Measurements from ENCODE around the gene NAA35. TPM values are rescaled to one million over a fixed set of nuclear protein-coding genes. Genes with fewer than 3 reads are reported as not detected.

Gene NAA35
- total RNA-seq, 1 experiment from 2014 or later, result 22.2 TPM

DNA sequence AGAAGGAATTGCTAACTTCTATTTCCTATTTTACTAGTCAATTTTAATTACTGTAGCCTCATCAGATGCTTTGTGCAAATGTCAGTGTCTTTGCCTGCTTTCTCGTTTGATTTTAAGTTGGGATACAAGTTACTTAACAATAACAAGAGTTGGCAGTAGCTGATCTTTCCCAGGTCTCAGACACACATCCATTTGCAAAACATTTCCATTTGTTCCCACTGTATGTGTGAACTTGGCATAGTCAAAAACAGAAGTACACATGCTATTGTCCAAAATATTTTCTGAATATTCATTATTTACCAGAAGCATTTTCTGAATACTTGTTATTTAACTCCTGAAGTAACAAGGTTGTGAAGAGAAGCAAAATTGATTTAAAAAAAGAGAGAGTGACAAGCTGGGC lies 35.0 kb upstream of the NAA35 start:
- no peak overlapping the region for H3K27ac Mint-ChIP-seq (ENCODE audit: unreplicated experiment)
- TF ChIP-seq, protein P1, sequence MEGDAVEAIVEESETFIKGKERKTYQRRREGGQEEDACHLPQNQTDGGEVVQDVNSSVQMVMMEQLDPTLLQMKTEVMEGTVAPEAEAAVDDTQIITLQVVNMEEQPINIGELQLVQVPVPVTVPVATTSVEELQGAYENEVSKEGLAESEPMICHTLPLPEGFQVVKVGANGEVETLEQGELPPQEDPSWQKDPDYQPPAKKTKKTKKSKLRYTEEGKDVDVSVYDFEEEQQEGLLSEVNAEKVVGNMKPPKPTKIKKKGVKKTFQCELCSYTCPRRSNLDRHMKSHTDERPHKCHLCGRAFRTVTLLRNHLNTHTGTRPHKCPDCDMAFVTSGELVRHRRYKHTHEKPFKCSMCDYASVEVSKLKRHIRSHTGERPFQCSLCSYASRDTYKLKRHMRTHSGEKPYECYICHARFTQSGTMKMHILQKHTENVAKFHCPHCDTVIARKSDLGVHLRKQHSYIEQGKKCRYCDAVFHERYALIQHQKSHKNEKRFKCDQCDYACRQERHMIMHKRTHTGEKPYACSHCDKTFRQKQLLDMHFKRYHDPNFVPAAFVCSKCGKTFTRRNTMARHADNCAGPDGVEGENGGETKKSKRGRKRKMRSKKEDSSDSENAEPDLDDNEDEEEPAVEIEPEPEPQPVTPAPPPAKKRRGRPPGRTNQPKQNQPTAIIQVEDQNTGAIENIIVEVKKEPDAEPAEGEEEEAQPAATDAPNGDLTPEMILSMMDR (IDR thresholded peaks at IDR 0.05; ENCODE audit: unreplicated experiment), result no peak
- no peaks in the 10 kb centered on the region for H3K27me3 Mint-ChIP-seq (ENCODE audit: unreplicated experiment)
- CTCF ChIA-PET, result no interaction called here
- DNase-seq, result no peak
- no peaks in the 10 kb centered on the region for H3K36me3 Mint-ChIP-seq (ENCODE audit: insufficient read depth, unreplicated experiment)
- intact Hi-C loops (cut with micrococcal nuclease; ENCODE audit: unreplicated experiment), result loop anchor here (10.0 kb wide), 1 partner anchor 81 kb away; no protein-coding TSS in a partner anchor
- H3K4me3 Mint-ChIP-seq (ENCODE audit: low read depth, unreplicated experiment), result no peak overlapping the region
- H3K4me1 Mint-ChIP-seq (ENCODE audit: low read depth, unreplicated experiment), result no peaks in the 10 kb centered on the region
- H3K9me3 Mint-ChIP-seq (ENCODE audit: low read depth, unreplicated experiment), result no peaks in the 10 kb centered on the region
- no TSS peak for BruUV-seq (replicated peaks)

- intact Hi-C loops (cut with micrococcal nuclease; ENCODE audit: unreplicated experiment), result loop anchor here (10.0 kb wide), 1 partner anchor 85 kb away; no protein-coding TSS in a partner anchor
- Mint-ChIP-seq H3K36me3 (ENCODE audit: insufficient read depth, unreplicated experiment) (no peaks in the 10 kb centered on the region), H3K9me3 (ENCODE audit: low read depth, unreplicated experiment) (no peaks in the 10 kb centered on the region), H3K4me1 (ENCODE audit: low read depth, unreplicated experiment) (no peaks in the 10 kb centered on the region), H3K27me3 (ENCODE audit: unreplicated experiment) (no peaks in the 10 kb centered on the region), H3K27ac (ENCODE audit: unreplicated experiment) (no peak overlapping the region), H3K4me3 (ENCODE audit: low read depth, unreplicated experiment) (no peak overlapping the region)
- DNase-seq, result no peak
- TF ChIP-seq, protein P1 (IDR thresholded peaks at IDR 0.05; ENCODE audit: unreplicated experiment), result no peak
- BruUV-seq (replicated peaks), result no TSS peak
- CTCF ChIA-PET, result no interaction called here
These were observed 31.6 kb upstream of the NAA35 start for GRCh38 chr9:85909390-85909789.

- H3K36me3 Mint-ChIP-seq (ENCODE audit: insufficient read depth, unreplicated experiment), result no peaks in the 10 kb centered on the region
- no peak overlapping the region for H3K27ac Mint-ChIP-seq (ENCODE audit: unreplicated experiment)
- no peak for DNase-seq
- TF ChIP-seq, protein P1 (IDR thresholded peaks at IDR 0.05; ENCODE audit: unreplicated experiment), result no peak
- CTCF ChIA-PET, result no interaction called here
- intact Hi-C loops (cut with micrococcal nuclease; ENCODE audit: unreplicated experiment), result no loop called here
- no peaks in the 10 kb centered on the region for H3K9me3 Mint-ChIP-seq (ENCODE audit: low read depth, unreplicated experiment)
- no peak overlapping the region for H3K4me3 Mint-ChIP-seq (ENCODE audit: low read depth, unreplicated experiment)
- BruUV-seq (replicated peaks), result no TSS peak
- no peaks in the 10 kb centered on the region for H3K27me3 Mint-ChIP-seq (ENCODE audit: unreplicated experiment)
- H3K4me1 Mint-ChIP-seq (ENCODE audit: low read depth, unreplicated experiment), result no peaks in the 10 kb centered on the region
These were observed 26.8 kb upstream of the NAA35 start for GRCh38 chr9:85914108-85914507.

DNA sequence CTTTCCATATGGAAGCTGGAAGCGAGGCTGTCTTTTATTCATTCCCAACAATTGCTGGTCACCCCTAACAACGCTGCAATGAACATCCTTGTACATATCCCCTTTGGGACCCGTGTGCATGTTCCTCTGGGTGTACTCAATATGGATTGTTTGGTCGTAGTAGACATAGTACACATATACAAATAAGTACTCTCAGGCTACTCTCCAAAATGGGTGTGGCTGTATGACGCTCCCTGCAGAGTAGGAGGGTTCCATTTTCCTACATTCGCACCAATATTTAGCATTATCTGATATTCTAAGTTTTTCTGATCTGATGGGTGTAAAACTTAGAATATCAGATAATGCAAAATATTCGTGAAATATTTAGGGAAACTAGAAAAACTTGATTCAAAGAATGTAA lies 23.2 kb upstream of the NAA35 start:
- H3K27ac Mint-ChIP-seq (ENCODE audit: unreplicated experiment), result no peak overlapping the region
- no peak for DNase-seq
- CTCF ChIA-PET, result no interaction called here

More for the DNA sequence above, 23.2 kb upstream of the NAA35 start:
- Mint-ChIP-seq H3K36me3 (ENCODE audit: insufficient read depth, unreplicated experiment) (no peaks in the 10 kb centered on the region), H3K9me3 (ENCODE audit: low read depth, unreplicated experiment) (no peaks in the 10 kb centered on the region), H3K4me1 (ENCODE audit: low read depth, unreplicated experiment) (no peaks in the 10 kb centered on the region), H3K27me3 (ENCODE audit: unreplicated experiment) (no peaks in the 10 kb centered on the region), H3K4me3 (ENCODE audit: low read depth, unreplicated experiment) (no peak overlapping the region)
- BruUV-seq (replicated peaks), result no TSS peak
- TF ChIP-seq, protein P1 (IDR thresholded peaks at IDR 0.05; ENCODE audit: unreplicated experiment), result no peak
- intact Hi-C loops (cut with micrococcal nuclease; ENCODE audit: unreplicated experiment), result no loop called here

Measured in Calu3 (cell line).